ENCODE measurements around the gene ART4.
A peak's percentile ranks its signal among the peaks of the same experiment; 100 is the strongest.

ART4 gene

GRCh38 chr12:14810953-14811483 lies 32.3 kb downstream of the ART4 start:
- no peak for DNase-seq (ENCODE audit: low read depth in 3 of 3)

GRCh38 chr12:14810167-14810952 lies 33.0 kb downstream of the ART4 start:
- no peak for DNase-seq (ENCODE audit: low read depth in 3 of 3)

- DNase-seq (ENCODE audit: low read depth in 3 of 3), result no peak
Measured at GRCh38 chr12:14803830-14804160, 39.5 kb downstream of the ART4 start.

GRCh38 chr12:14803011-14803829 lies 40.1 kb downstream of the ART4 start, which contains the start of the genes C12orf60 and WBP11:
C12orf60 (plus strand) TSS chr12:14803670; CDS start chr12:14822936, 19,266 bp downstream.
WBP11 (minus strand) TSS chr12:14803478; CDS start chr12:14801383, 2,095 bp downstream.
- peak; percentile 70 to 83 (median 82) for DNase-seq (ENCODE audit: low read depth in 3 of 3)

GRCh38 chr12:14802721-14803010 lies 40.7 kb downstream of the ART4 start:
- no peak for DNase-seq (ENCODE audit: low read depth in 3 of 3)

GRCh38 chr12:14802247-14802646 lies 41.1 kb downstream of the ART4 start:
- DNase-seq (ENCODE audit: low read depth in 3 of 3), result no peak

GRCh38 chr12:14795028-14795448 lies 48.3 kb downstream of the ART4 start:
- DNase-seq (ENCODE audit: low read depth in 3 of 3), result no peak

- no peak for DNase-seq (ENCODE audit: low read depth in 3 of 3)
Measured at GRCh38 chr12:14785568-14785967, 57.8 kb downstream of the ART4 start.

- no peak for DNase-seq (ENCODE audit: low read depth in 3 of 3)
Measured at GRCh38 chr12:14784471-14784870, 58.9 kb downstream of the ART4 start.

GRCh38 chr12:14782756-14783155 lies 60.6 kb downstream of the ART4 start:
- DNase-seq (ENCODE audit: low read depth in 3 of 3), result no peak

- DNase-seq (ENCODE audit: low read depth in 3 of 3), result no peak
Measured at GRCh38 chr12:14781563-14781962, 61.8 kb downstream of the ART4 start.

GRCh38 chr12:14780859-14781258 lies 62.5 kb downstream of the ART4 start:
- no peak for DNase-seq (ENCODE audit: low read depth in 3 of 3)

GRCh38 chr12:14779834-14780233 lies 63.5 kb downstream of the ART4 start:
- DNase-seq (ENCODE audit: low read depth in 3 of 3), result no peak

GRCh38 chr12:14777271-14777670 lies 66.1 kb downstream of the ART4 start:
- no peak for DNase-seq (ENCODE audit: low read depth in 3 of 3)

GRCh38 chr12:14776236-14776961 lies 66.9 kb downstream of the ART4 start:
- DNase-seq (ENCODE audit: low read depth in 3 of 3), result no peak

GRCh38 chr12:14775636-14775980 lies 67.7 kb downstream of the ART4 start:
- no peak for DNase-seq (ENCODE audit: low read depth in 3 of 3)
